ENCODE measurements around the gene NPHP1. TPM values are rescaled to one million over a fixed set of nuclear protein-coding genes. Genes with fewer than 3 reads are reported as not detected.

The NPHP1 gene
- total RNA-seq, 1 experiment from 2014 or later: 4.7 TPM

DNA sequence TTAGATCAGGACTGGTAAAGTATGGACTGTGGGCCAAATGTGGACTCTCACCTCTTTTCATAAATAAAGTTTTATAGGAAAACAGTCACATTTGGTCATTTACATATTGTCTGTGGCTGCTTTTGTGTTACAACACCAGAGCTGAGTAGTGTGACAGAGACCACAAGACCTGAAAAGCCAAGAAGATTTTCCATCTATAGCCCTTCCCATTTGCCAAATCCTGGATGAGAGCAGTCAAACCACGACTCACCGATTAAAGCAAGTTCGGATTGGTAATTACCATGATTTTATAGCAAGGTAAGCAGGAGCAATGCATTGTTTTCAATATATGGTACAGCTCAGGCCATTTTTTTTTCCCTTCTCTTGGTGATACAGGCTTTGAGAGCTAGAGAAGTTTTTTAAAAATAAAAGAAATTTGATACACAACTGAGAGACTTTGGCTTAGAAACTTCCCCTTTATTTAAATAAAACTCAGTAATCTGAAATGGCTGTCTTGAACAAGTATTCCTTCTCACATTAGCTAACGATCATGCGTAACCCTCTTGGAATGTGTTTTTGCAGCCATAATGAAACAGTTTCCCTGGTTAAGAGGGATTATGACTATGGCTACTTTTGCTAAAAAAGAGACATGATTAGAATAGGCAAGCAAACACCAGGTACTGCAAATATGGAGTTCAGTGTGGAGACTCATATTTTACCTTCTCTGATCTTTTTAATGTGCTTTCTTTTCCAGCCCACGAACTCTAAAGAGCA, 79.7 kb downstream of the NPHP1 start (continued):
- TF ChIP-seq CTCF (IDR thresholded peaks at IDR 0.05 in 2 of 3, conservative IDR thresholded peaks at IDR 0.05 in 1 of 3; ENCODE audit: borderline replicate concordance in 1 of 3, insufficient read depth in 1 of 3, low read depth in 2 of 3, low read length in 2 of 3): no peak
- TF ChIP-seq, protein P1, sequence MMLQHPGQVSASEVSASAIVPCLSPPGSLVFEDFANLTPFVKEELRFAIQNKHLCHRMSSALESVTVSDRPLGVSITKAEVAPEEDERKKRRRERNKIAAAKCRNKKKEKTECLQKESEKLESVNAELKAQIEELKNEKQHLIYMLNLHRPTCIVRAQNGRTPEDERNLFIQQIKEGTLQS (IDR thresholded peaks at IDR 0.05): no peak
- TF ChIP-seq SP1 (IDR thresholded peaks at IDR 0.05; ENCODE audit: low read depth): no peak

- intact Hi-C loops (cut with micrococcal nuclease): no loop called here
- Histone ChIP-seq H2AFZ (ENCODE audit: low read depth, low read length, poor library complexity, severe bottlenecking) (no peak overlapping the region), H3K4me3 (replicated peaks in 1 of 2; ENCODE audit: low read depth in 1 of 2, low read length in 2 of 2) (no peak overlapping the region), H3K36me3 (ENCODE audit: control insufficient read depth in 1 of 2, insufficient read depth in 2 of 2, low read length in 2 of 2) (no peaks in the 10 kb centered on the region), H3K27me3 (ENCODE audit: insufficient read depth, low read length) (no peaks in the 10 kb centered on the region), H3K27ac (ENCODE audit: low read depth, low read length) (no peak overlapping the region), H4K20me1 (ENCODE audit: insufficient read depth) (no peaks in the 10 kb centered on the region), H3K79me2 (ENCODE audit: insufficient read depth, low read length) (no peaks in the 10 kb centered on the region), H3K9ac (ENCODE audit: low read length) (no peak overlapping the region), H3K9me3 (ENCODE audit: control insufficient read depth in 1 of 2, insufficient read depth in 1 of 2, low read depth in 1 of 2, low read length in 2 of 2) (no peaks in the 10 kb centered on the region), H3K9me2 (ENCODE audit: insufficient read depth) (no peaks in the 10 kb centered on the region), H3K4me1 (ENCODE audit: control insufficient read depth in 1 of 2, insufficient read depth in 2 of 2, low read length in 2 of 2) (peaks cover 29 to 56% of the 10 kb centered on the region in 2 experiments), H3K4me2 (ENCODE audit: low read length) (no peak overlapping the region)
- ChIA-PET RAD21 (ENCODE audit: low non-redundant PET in 1 of 2, low total read pairs in 2 of 2, uncharacterized antibody in 2 of 2, unreplicated experiment in 2 of 2) (no interaction called here), CTCF (interaction anchor here (1.9 kb wide), 1 partner anchor 8 kb away, joined by 13 read pairs; the partner anchor contains the start of gene MALL), POLR2A (interaction anchor here (2.6 kb wide), 1 partner anchor 18 kb away, joined by 8 read pairs; no protein-coding TSS in a partner anchor)
- no peak for TF ChIP-seq ZNF274 (IDR thresholded peaks at IDR 0.05; ENCODE audit: low read depth, low read length)
- ATAC-seq (no peak), DNase-seq (ENCODE audit: low read depth, low spot score) (no peak)
- no TSS peak for BruUV-seq (replicated peaks)
These were observed 80.6 kb downstream of the NPHP1 start for GRCh38 chr2:110124038-110124825.
